HEK293 (cell line): ENCODE measurements around the gene MARCHF3.

ENCODE experiments used
- FEZF1 ChIP-seq: fragments of 450-650 bp; formaldehyde crosslinking; IDR thresholded peaks from 2 replicates; pipeline ENCODE4 v1.5.1; 2016; ENCODE audit warnings: missing biosample characterization, missing genetic modification characterization
- GLI2 ChIP-seq: fragments of 450-650 bp; formaldehyde crosslinking; IDR thresholded peaks from 2 replicates; pipeline ENCODE4; 2017; ENCODE audit warnings: missing biosample characterization, missing genetic modification characterization, low read depth, borderline replicate concordance
- KLF8 ChIP-seq: fragments of 450-650 bp; formaldehyde crosslinking; IDR thresholded peaks from 2 replicates; pipeline ENCODE4 v1.5.1; 2016; ENCODE audit warnings: missing biosample characterization, missing genetic modification characterization
- PRDM4 ChIP-seq: fragments of 450-650 bp; formaldehyde crosslinking; IDR thresholded peaks from 2 replicates; pipeline ENCODE4 v1.5.1; 2017; ENCODE audit warnings: missing biosample characterization, missing genetic modification characterization
- RBAK ChIP-seq: fragments of 450-650 bp; formaldehyde crosslinking; IDR thresholded peaks from 2 replicates; pipeline ENCODE4 v1.5.1; 2016; ENCODE audit warnings: missing biosample characterization, missing genetic modification characterization
- SP3 ChIP-seq: fragments of 450-650 bp; formaldehyde crosslinking; IDR thresholded peaks from 2 replicates; pipeline ENCODE4 v1.5.1; 2016; ENCODE audit warnings: missing biosample characterization, missing genetic modification characterization
- TSHZ1 ChIP-seq: fragments of 450-650 bp; formaldehyde crosslinking; IDR thresholded peaks from 2 replicates; pipeline ENCODE4 v1.5.1; 2016; ENCODE audit warnings: missing biosample characterization, missing genetic modification characterization, borderline replicate concordance
- YY1 ChIP-seq: fragments of 450-650 bp; formaldehyde crosslinking; IDR thresholded peaks from 2 replicates; pipeline ENCODE4 v1.5.1; 2018; ENCODE audit warnings: missing biosample characterization, missing genetic modification characterization
- ZFP3 ChIP-seq: fragments of 450-650 bp; formaldehyde crosslinking; IDR thresholded peaks from 2 replicates; pipeline ENCODE4 v1.5.1; 2016; ENCODE audit warnings: low read depth, missing biosample characterization, missing genetic modification characterization
- ZFP37 ChIP-seq: fragments of 450-650 bp; formaldehyde crosslinking; IDR thresholded peaks from 2 replicates; pipeline ENCODE4 v1.5.1; 2016; ENCODE audit warnings: missing biosample characterization, missing genetic modification characterization
- ZFP41 ChIP-seq: fragments of 450-650 bp; formaldehyde crosslinking; IDR thresholded peaks from 2 replicates; pipeline ENCODE4 v1.5.1; 2016; ENCODE audit warnings: missing biosample characterization, missing genetic modification characterization, borderline replicate concordance
- ZNF121 ChIP-seq: fragments of 450-650 bp; formaldehyde crosslinking; IDR thresholded peaks from 2 replicates; pipeline ENCODE4 v1.5.1; 2016; ENCODE audit warnings: missing biosample characterization, missing genetic modification characterization
- ZNF292 ChIP-seq: fragments of 450-650 bp; formaldehyde crosslinking; IDR thresholded peaks from 2 replicates; pipeline ENCODE4 v1.5.1; 2016; ENCODE audit warnings: low read depth, missing biosample characterization, missing genetic modification characterization, borderline replicate concordance
- ZNF416 ChIP-seq: fragments of 450-650 bp; formaldehyde crosslinking; IDR thresholded peaks from 2 replicates; pipeline ENCODE4 v1.5.1; 2016; ENCODE audit warnings: missing biosample characterization, missing genetic modification characterization
- ZNF473 ChIP-seq: fragments of 450-650 bp; formaldehyde crosslinking; IDR thresholded peaks from 2 replicates; pipeline ENCODE4 v1.5.1; 2017; ENCODE audit warnings: missing biosample characterization, missing genetic modification characterization
- ZNF623 ChIP-seq: fragments of 450-650 bp; formaldehyde crosslinking; IDR thresholded peaks from 2 replicates; pipeline ENCODE4 v1.5.1; 2016; ENCODE audit warnings: missing biosample characterization, missing genetic modification characterization
- ZNF626 ChIP-seq: fragments of 450-650 bp; sonication (Bioruptor Pico); formaldehyde crosslinking; IDR thresholded peaks from 2 replicates; pipeline ENCODE4 v1.5.1; 2018; ENCODE audit warnings: missing biosample characterization, missing genetic modification characterization, inconsistent platforms
- ZNF701 ChIP-seq: fragments of 450-650 bp; formaldehyde crosslinking; IDR thresholded peaks from 2 replicates; pipeline ENCODE4 v1.5.1; 2016; ENCODE audit warnings: missing biosample characterization, missing genetic modification characterization
- ZNF837 ChIP-seq: fragments of 450-650 bp; formaldehyde crosslinking; IDR thresholded peaks from 2 replicates; pipeline ENCODE4 v1.5.1; 2016; ENCODE audit warnings: missing biosample characterization, missing genetic modification characterization
- ZSCAN30 ChIP-seq: fragments of 450-650 bp; IDR thresholded peaks from 2 replicates; pipeline ENCODE4 v1.5.1; 2018; ENCODE audit warnings: missing biosample characterization, mild to moderate bottlenecking, missing genetic modification characterization, moderate library complexity
- TF ChIP-seq, protein P1 (sequence below): fragments of 450-650 bp; formaldehyde crosslinking; IDR thresholded peaks from 2 replicates; pipeline ENCODE4 v1.5.1; 2016; ENCODE audit warnings: missing biosample characterization, missing genetic modification characterization
- TF ChIP-seq, protein P2 (sequence below): fragments of 450-650 bp; formaldehyde crosslinking; optimal IDR thresholded peaks from 2 replicates; pipeline ENCODE3; 2016; ENCODE audit warnings: missing biosample characterization, mild to moderate bottlenecking, missing genetic modification characterization
- TF ChIP-seq, protein P3 (sequence below): fragments of 450-650 bp; formaldehyde crosslinking; IDR thresholded peaks from 2 replicates; pipeline ENCODE4 v1.5.1; 2016; ENCODE audit warnings: missing biosample characterization, missing genetic modification characterization
- TF ChIP-seq, protein P4 (sequence below): fragments of 450-650 bp; formaldehyde crosslinking; IDR thresholded peaks from 2 replicates; pipeline ENCODE4 v1.5.1; 2016; ENCODE audit warnings: missing biosample characterization, missing genetic modification characterization
- TF ChIP-seq, protein P5 (sequence below): fragments of 450-650 bp; formaldehyde crosslinking; IDR thresholded peaks from 2 replicates; pipeline ENCODE4; 2016; ENCODE audit warnings: missing biosample characterization, missing genetic modification characterization

Gene MARCHF3

GRCh38 chr5:126884269-126884819 is 146.0 kb downstream of the MARCHF3 start (continued):
- TF ChIP-seq PRDM4 (tag by site-specific recombination) (0 out of 2 replicates have a peak, but pooled peaks have one; percentile 10), ZNF626 (tag by site-specific recombination) (no peak), FEZF1 (tag by site-specific recombination) (peak; percentile 95), SP3 (tag by site-specific recombination) (no peak), ZNF623 (no peak), ZNF416 (tag by site-specific recombination) (no peak), ZSCAN30 (tag by site-specific recombination) (no peak), ZFP3 (tag by site-specific recombination) (no peak), ZNF473 (tag by site-specific recombination) (no peak), KLF8 (tag by site-specific recombination) (0 out of 2 replicates have a peak, but pooled peaks have one; percentile 38), ZFP41 (tag by site-specific recombination) (no peak), ZNF292 (tag by site-specific recombination) (no peak), ZNF701 (tag by site-specific recombination) (no peak), GLI2 (tag by site-specific recombination) (no peak), ZNF837 (tag by site-specific recombination) (0 out of 2 replicates have a peak, but pooled peaks have one; percentile 29), TSHZ1 (tag by site-specific recombination) (peak; percentile 80; the same call in 1 of the 2 replicates), ZFP37 (tag by site-specific recombination) (0 out of 2 replicates have a peak, but pooled peaks have one; percentile 65), YY1 (tag by site-specific recombination) (no peak), RBAK (tag by site-specific recombination) (no peak), ZNF121 (tag by site-specific recombination) (no peak)
- TF ChIP-seq, protein P1, sequence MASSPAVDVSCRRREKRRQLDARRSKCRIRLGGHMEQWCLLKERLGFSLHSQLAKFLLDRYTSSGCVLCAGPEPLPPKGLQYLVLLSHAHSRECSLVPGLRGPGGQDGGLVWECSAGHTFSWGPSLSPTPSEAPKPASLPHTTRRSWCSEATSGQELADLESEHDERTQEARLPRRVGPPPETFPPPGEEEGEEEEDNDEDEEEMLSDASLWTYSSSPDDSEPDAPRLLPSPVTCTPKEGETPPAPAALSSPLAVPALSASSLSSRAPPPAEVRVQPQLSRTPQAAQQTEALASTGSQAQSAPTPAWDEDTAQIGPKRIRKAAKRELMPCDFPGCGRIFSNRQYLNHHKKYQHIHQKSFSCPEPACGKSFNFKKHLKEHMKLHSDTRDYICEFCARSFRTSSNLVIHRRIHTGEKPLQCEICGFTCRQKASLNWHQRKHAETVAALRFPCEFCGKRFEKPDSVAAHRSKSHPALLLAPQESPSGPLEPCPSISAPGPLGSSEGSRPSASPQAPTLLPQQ (tag by site-specific recombination): peak; percentile 46; the same call in 1 of the 2 replicates
- TF ChIP-seq, protein P2, sequence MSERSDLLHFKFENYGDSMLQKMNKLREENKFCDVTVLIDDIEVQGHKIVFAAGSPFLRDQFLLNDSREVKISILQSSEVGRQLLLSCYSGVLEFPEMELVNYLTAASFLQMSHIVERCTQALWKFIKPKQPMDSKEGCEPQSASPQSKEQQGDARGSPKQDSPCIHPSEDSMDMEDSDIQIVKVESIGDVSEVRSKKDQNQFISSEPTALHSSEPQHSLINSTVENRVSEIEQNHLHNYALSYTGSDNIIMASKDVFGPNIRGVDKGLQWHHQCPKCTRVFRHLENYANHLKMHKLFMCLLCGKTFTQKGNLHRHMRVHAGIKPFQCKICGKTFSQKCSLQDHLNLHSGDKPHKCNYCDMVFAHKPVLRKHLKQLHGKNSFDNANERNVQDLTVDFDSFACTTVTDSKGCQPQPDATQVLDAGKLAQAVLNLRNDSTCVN (tag by site-specific recombination): no peak
- TF ChIP-seq, protein P3, sequence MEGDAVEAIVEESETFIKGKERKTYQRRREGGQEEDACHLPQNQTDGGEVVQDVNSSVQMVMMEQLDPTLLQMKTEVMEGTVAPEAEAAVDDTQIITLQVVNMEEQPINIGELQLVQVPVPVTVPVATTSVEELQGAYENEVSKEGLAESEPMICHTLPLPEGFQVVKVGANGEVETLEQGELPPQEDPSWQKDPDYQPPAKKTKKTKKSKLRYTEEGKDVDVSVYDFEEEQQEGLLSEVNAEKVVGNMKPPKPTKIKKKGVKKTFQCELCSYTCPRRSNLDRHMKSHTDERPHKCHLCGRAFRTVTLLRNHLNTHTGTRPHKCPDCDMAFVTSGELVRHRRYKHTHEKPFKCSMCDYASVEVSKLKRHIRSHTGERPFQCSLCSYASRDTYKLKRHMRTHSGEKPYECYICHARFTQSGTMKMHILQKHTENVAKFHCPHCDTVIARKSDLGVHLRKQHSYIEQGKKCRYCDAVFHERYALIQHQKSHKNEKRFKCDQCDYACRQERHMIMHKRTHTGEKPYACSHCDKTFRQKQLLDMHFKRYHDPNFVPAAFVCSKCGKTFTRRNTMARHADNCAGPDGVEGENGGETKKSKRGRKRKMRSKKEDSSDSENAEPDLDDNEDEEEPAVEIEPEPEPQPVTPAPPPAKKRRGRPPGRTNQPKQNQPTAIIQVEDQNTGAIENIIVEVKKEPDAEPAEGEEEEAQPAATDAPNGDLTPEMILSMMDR (tag by site-specific recombination): no peak
- TF ChIP-seq, protein P4, sequence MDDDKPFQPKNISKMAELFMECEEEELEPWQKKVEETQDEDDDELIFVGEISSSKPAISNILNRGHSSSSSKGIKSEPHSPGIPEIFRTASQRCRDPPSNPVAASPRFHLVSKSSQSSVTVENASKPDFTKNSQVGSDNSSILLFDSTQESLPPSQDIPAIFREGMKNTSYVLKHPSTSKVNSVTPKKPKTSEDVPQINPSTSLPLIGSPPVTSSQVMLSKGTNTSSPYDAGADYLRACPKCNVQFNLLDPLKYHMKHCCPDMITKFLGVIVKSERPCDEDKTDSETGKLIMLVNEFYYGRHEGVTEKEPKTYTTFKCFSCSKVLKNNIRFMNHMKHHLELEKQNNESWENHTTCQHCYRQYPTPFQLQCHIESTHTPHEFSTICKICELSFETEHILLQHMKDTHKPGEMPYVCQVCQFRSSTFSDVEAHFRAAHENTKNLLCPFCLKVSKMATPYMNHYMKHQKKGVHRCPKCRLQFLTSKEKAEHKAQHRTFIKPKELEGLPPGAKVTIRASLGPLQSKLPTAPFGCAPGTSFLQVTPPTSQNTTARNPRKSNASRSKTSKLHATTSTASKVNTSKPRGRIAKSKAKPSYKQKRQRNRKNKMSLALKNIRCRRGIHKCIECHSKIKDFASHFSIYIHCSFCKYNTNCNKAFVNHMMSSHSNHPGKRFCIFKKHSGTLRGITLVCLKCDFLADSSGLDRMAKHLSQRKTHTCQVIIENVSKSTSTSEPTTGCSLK (tag by site-specific recombination): no peak
- TF ChIP-seq, protein P5, sequence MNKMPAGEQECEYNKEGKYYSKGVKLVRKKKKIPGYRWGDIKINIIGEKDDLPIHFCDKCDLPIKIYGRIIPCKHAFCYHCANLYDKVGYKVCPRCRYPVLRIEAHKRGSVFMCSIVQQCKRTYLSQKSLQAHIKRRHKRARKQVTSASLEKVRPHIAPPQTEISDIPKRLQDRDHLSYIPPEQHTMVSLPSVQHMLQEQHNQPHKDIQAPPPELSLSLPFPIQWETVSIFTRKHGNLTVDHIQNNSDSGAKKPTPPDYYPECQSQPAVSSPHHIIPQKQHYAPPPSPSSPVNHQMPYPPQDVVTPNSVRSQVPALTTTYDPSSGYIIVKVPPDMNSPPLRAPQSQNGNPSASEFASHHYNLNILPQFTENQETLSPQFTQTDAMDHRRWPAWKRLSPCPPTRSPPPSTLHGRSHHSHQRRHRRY (tag by site-specific recombination): no peak
